H1 (cell line): ENCODE data around the gene ATP11A. TPM values are rescaled to one million over a fixed set of nuclear protein-coding genes. Genes with fewer than 3 reads are reported as not detected.

ENCODE experiments used
- CTCF ChIA-PET: fragments of 300-600 bp; sonication (Branson Sonifier 250); formaldehyde crosslinking; loops from one replicate; lab custom pipeline; 2021; ENCODE audit not compliant: partially characterized antibody; lab: Charles Lee
- POLR2A ChIA-PET: fragments of 300-600 bp; sonication (Branson Sonifier 250); formaldehyde crosslinking; loops from one replicate; lab custom pipeline; 2021; ENCODE audit warnings: inconsistent platforms; ENCODE audit not compliant: partially characterized antibody; lab: Charles Lee
- DNase-seq, 2 experiments: peaks; one replicate each; pipeline versions ENCODE4 v3.0.0 to v3.0.0-alpha.2; 2010 to 2022; ENCODE audit warnings: low spot score in 2 of 2, low read depth in 1 of 2, mixed read lengths in 1 of 2
- FAIRE-seq: peaks from 2 replicates; lab custom pipeline; 2011; peaks lifted over from hg19 to GRCh38; lab: Jason Lieb, UNC
- H2AFZ ChIP-seq: 2 replicates; pipeline ENCODE4 v1.8.1; 2012; ENCODE audit warnings: low read length, inconsistent platforms
- H2AK5ac ChIP-seq: 2 replicates; pipeline ENCODE4 v1.6.1; 2013; ENCODE audit warnings: low read depth, low read length
- H2BK120ac ChIP-seq: replicated peaks from 2 replicates; pipeline ENCODE3; 2013; ENCODE audit warnings: low read depth, low read length, inconsistent platforms
- H2BK12ac ChIP-seq: 2 replicates; pipeline ENCODE4 v1.6.1; 2013; ENCODE audit warnings: low read depth, low read length
- H2BK15ac ChIP-seq: 2 replicates; pipeline ENCODE4 v1.6.1; 2013; ENCODE audit warnings: low read length
- H2BK20ac ChIP-seq: 2 replicates; pipeline ENCODE4 v1.6.1; 2013; ENCODE audit warnings: low read length
- H2BK5ac ChIP-seq: 2 replicates; pipeline ENCODE4 v1.6.1; 2013; ENCODE audit warnings: low read depth, low read length
- H3K14ac ChIP-seq: 2 replicates; pipeline ENCODE4 v1.6.1; 2013; ENCODE audit warnings: inconsistent platforms; ENCODE audit not compliant: insufficient read length
- H3K18ac ChIP-seq: 2 replicates; pipeline ENCODE4 v1.6.1; 2013; ENCODE audit warnings: low read length; ENCODE audit errors: extremely low read depth
- H3K23ac ChIP-seq: 2 replicates; pipeline ENCODE4 v1.6.1; 2013; ENCODE audit warnings: inconsistent platforms; ENCODE audit not compliant: insufficient read length
- H3K23me2 ChIP-seq: 2 replicates; pipeline ENCODE4 v1.6.1; 2013; ENCODE audit warnings: low read depth, low read length
- H3K27ac ChIP-seq: 2 replicates; pipeline ENCODE4 v1.6.1; 2011; ENCODE audit warnings: low read depth, low read length, inconsistent platforms
- H3K27me3 ChIP-seq, 4 experiments: replicated peaks in 1 of 4; 1 replicate in 1 of 4; 2 replicates in 3 of 4; pipeline versions ENCODE4 v1.6.1 to v1.8.1; 2011 to 2013; ENCODE audit warnings: low read length in 3 of 4, mild to moderate bottlenecking in 3 of 4, inconsistent platforms in 2 of 4, mixed read lengths in 2 of 4, moderate library complexity in 1 of 4; ENCODE audit not compliant: control insufficient read depth in 3 of 4, insufficient read depth in 3 of 4; ENCODE audit errors: extremely low read depth in 1 of 4
- H3K36me3 ChIP-seq, 4 experiments: 2 replicates each; pipeline versions ENCODE4 v1.6.1 to v1.8.1; 2011 to 2013; ENCODE audit warnings: mild to moderate bottlenecking in 4 of 4, low read length in 3 of 4, moderate library complexity in 2 of 4, control low read depth in 1 of 4, inconsistent platforms in 1 of 4; ENCODE audit not compliant: insufficient read depth in 4 of 4, control insufficient read depth in 2 of 4
- H3K4ac ChIP-seq: replicated peaks from 2 replicates; pipeline ENCODE3; 2013; ENCODE audit warnings: low read length, low read depth, mixed read lengths, inconsistent platforms; ENCODE audit not compliant: insufficient read length
- H3K4me1 ChIP-seq, 4 experiments: replicated peaks in 1 of 4; 1 replicate in 1 of 4; 2 replicates in 3 of 4; pipeline versions ENCODE4 v1.6.1 to v1.8.1; 2011 to 2013; ENCODE audit warnings: low read length in 3 of 4, inconsistent platforms in 2 of 4, mixed read lengths in 1 of 4; ENCODE audit not compliant: insufficient read depth in 4 of 4, control insufficient read depth in 3 of 4
- H3K4me2 ChIP-seq, 2 experiments: 2 replicates each; pipeline versions ENCODE4 v1.6.1 to v1.8.1; 2011 to 2013; ENCODE audit warnings: low read depth in 2 of 2, low read length in 2 of 2, control low read depth in 1 of 2, inconsistent platforms in 1 of 2, mild to moderate bottlenecking in 1 of 2; ENCODE audit not compliant: insufficient read depth in 1 of 2
- H3K4me3 ChIP-seq, 4 experiments: fragments of 200-600, 300-600 bp in 1 of 4; sonication (generic), shearing (Covaris generic), sonication (Bioruptor Twin) in 1 of 4; 2 replicates each; pipeline versions ENCODE4 v1.5.1 to v1.8.1; 2011 to 2016; ENCODE audit warnings: low read length in 4 of 4, low read depth in 3 of 4, control low read depth in 2 of 4, inconsistent platforms in 2 of 4, mild to moderate bottlenecking in 2 of 4, mixed read lengths in 1 of 4, moderate library complexity in 1 of 4; ENCODE audit not compliant: insufficient read depth in 2 of 4; ENCODE audit errors: extremely low read depth in 1 of 4
- H3K56ac ChIP-seq: replicated peaks from 2 replicates; pipeline ENCODE3; 2013; ENCODE audit warnings: low read depth, mild to moderate bottlenecking, mixed read lengths, low read length, inconsistent platforms; ENCODE audit not compliant: insufficient read length
- H3K79me1 ChIP-seq: 2 replicates; pipeline ENCODE4 v1.6.1; 2013; ENCODE audit warnings: low read depth, low read length, control low read depth
- H3K79me2 ChIP-seq, 2 experiments: 2 replicates each; pipeline versions ENCODE4 v1.6.1 to v1.8.1; 2012 to 2013; ENCODE audit warnings: low read length in 2 of 2, mild to moderate bottlenecking in 2 of 2, inconsistent platforms in 1 of 2; ENCODE audit not compliant: insufficient read depth in 2 of 2, control insufficient read depth in 1 of 2
- H3K9ac ChIP-seq, 4 experiments: replicated peaks in 1 of 4; 1 replicate in 1 of 4; 2 replicates in 3 of 4; pipeline versions ENCODE4 v1.6.1 to v1.8.1; 2011 to 2013; ENCODE audit warnings: low read depth in 3 of 4, low read length in 3 of 4, control low read depth in 2 of 4, mild to moderate bottlenecking in 2 of 4, moderate library complexity in 2 of 4, inconsistent platforms in 1 of 4; ENCODE audit errors: extremely low read depth in 1 of 4
- H3K9me3 ChIP-seq, 2 experiments: 2 replicates each; pipeline versions ENCODE4 v1.6.1 to v1.8.1; 2012 to 2013; ENCODE audit warnings: mild to moderate bottlenecking in 2 of 2, moderate library complexity in 2 of 2, control low read depth in 1 of 2, inconsistent platforms in 1 of 2, low read depth in 1 of 2, low read length in 1 of 2, mixed read lengths in 1 of 2; ENCODE audit not compliant: insufficient read depth in 2 of 2
- H4K20me1 ChIP-seq, 2 experiments: replicated peaks in 1 of 2; 2 replicates each; pipeline versions ENCODE3 to v1.8.1; 2011 to 2013; ENCODE audit warnings: inconsistent platforms in 2 of 2, low read length in 2 of 2, mild to moderate bottlenecking in 1 of 2; ENCODE audit not compliant: insufficient read depth in 2 of 2, control insufficient read depth in 1 of 2
- H4K5ac ChIP-seq: 2 replicates; pipeline ENCODE4 v1.6.1; 2013; ENCODE audit warnings: low read length, low read depth, mixed read lengths, inconsistent platforms; ENCODE audit not compliant: insufficient read length
- H4K8ac ChIP-seq: 2 replicates; pipeline ENCODE4 v1.8.0; 2013; ENCODE audit warnings: mild to moderate bottlenecking, moderate library complexity, low read length, inconsistent platforms; ENCODE audit not compliant: insufficient read depth; ENCODE audit errors: extremely low read depth
- H4K91ac ChIP-seq: replicated peaks from 2 replicates; pipeline ENCODE3; 2013; ENCODE audit warnings: low read length, mixed read lengths, inconsistent platforms; ENCODE audit not compliant: insufficient read length
- ASH2L ChIP-seq: fragments of 200-600, 300-600 bp; sonication (generic); IDR thresholded peaks from one replicate; pipeline ENCODE4 v1.7.1; 2017; ENCODE audit warnings: low read length
- CEBPB ChIP-seq: IDR thresholded peaks from 2 replicates; pipeline ENCODE4 v1.6.1; 2012; ENCODE audit warnings: low read depth, low read length
- CREB1 ChIP-seq: IDR thresholded peaks from 2 replicates; pipeline ENCODE4 v1.6.1; 2012; ENCODE audit warnings: inconsistent platforms
- CTBP2 ChIP-seq: IDR thresholded peaks from 2 replicates; pipeline ENCODE4 v1.7.0; 2011; ENCODE audit warnings: borderline replicate concordance, mild to moderate bottlenecking, moderate library complexity, mixed read lengths, low read length; ENCODE audit not compliant: insufficient read depth, insufficient read length
- EGR1 ChIP-seq: IDR thresholded peaks from 2 replicates; pipeline ENCODE4 v1.6.1; 2011; ENCODE audit warnings: low read depth, low read length, borderline replicate concordance
- GABPA ChIP-seq: IDR thresholded peaks from 2 replicates; pipeline ENCODE4 v1.6.1; 2011; ENCODE audit warnings: mild to moderate bottlenecking, low read length, moderate library complexity, borderline replicate concordance; ENCODE audit not compliant: insufficient read depth
- HDAC6 ChIP-seq: IDR thresholded peaks from one replicate; pipeline ENCODE4 v1.7.1; 2012; ENCODE audit warnings: low read depth, mild to moderate bottlenecking, inconsistent platforms, low read length, moderate library complexity
- JUND ChIP-seq: IDR thresholded peaks from 2 replicates; pipeline ENCODE4 v1.6.1; 2011; ENCODE audit warnings: mild to moderate bottlenecking, improper control_type of control experiment, low read length
- POLR2A ChIP-seq, 2 experiments: IDR thresholded peaks; 1 replicate in 1 of 2; 2 replicates in 1 of 2; pipeline ENCODE4 v1.6.1; 2011; ENCODE audit warnings: low read depth in 2 of 2, low read length in 2 of 2, mild to moderate bottlenecking in 2 of 2; ENCODE audit errors: control extremely low read depth in 1 of 2
- POU5F1 ChIP-seq: IDR thresholded peaks from 2 replicates; pipeline ENCODE4 v1.6.1; 2011; ENCODE audit warnings: low read depth, mild to moderate bottlenecking, low read length, moderate library complexity
- SP4 ChIP-seq: IDR thresholded peaks from 2 replicates; pipeline ENCODE4 v1.6.1; 2012; ENCODE audit warnings: low read length, inconsistent platforms
- TAF1 ChIP-seq: IDR thresholded peaks from 2 replicates; pipeline ENCODE4 v1.6.1; 2011; ENCODE audit warnings: mild to moderate bottlenecking, low read depth, low read length
- WGBS, 2 experiments: shearing (Covaris generic) in 1 of 2; methylation state at CpG; one replicate each; pipeline versions ENCODE4 v1.1.6 to v1.1.7; 2013 to 2015; ENCODE audit warnings: low lambda C conversion rate in 2 of 2, mixed read lengths in 2 of 2, inconsistent platforms in 1 of 2, low coverage in 1 of 2, missing lambda C conversion rate in 1 of 2; ENCODE audit not compliant: insufficient replicate concordance in 2 of 2, insufficient coverage in 1 of 2, insufficient read length in 1 of 2; ENCODE audit errors: extremely low coverage in 1 of 2, missing lambda C conversion rate in 1 of 2; 5-methylcytosine and 5-hydroxymethylcytosine counted together
- polyA plus RNA-seq, 7 experiments: library from polyadenylated mRNA; depleted of rRNA in 3 of 7; stranded (reverse) in 5 of 7; unstranded in 2 of 7; fragments of >200 nt in 5 of 7; fragments of 200-250 nt in 2 of 7; gene quantifications; 1 replicate in 5 of 7; 2 replicates in 1 of 7; 4 replicates in 1 of 7; pipeline versions ENCODE4 v1.2.1 to v1.2.3, GENCODE V29; 2011 to 2013; ENCODE audit warnings: missing spikeins in 2 of 7, mixed read lengths in 2 of 7
- total RNA-seq: library from RNA; stranded (reverse); fragmentation: NEBNext Ultra II Directional; extraction: Animal tissue kit (Norgen Biotek cat#: 25700); gene quantifications from 2 replicates; pipeline ENCODE4 v1.2.1, GENCODE V29; 2021

The ATP11A gene
- total and polyA plus RNA-seq, 2 of the 8 experiments (the other 6 are each of a cell fraction or from before 2014, with no cell fraction given), result 28.8 to 72.9 TPM

DNA sequence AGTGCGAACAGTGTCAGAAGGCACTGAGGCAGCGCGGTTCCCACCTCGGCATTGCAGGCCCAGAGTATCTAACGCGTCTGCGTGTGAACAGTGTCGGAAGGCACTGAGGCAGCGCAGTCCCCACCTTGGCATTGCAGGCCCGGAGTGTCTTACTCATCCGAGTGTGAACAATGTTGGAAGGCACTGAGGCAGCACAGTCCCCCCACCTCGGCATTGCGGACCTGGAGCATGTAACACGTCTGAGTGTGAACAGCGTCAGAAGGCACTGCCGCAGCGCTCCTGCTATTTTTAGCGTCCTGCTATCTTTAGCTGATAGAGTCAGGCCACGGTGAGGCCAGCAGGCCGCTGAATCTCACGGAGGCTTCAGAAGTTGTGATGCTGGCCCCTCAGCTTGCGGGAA lies 39.6 kb downstream of the ATP11A start:
- DNase-seq, result no peak
- Histone ChIP-seq H3K4me1 (peaks cover 3 to 45% (median 23%) of the 10 kb centered on the region in 4 experiments), H2AFZ (no peak overlapping the region), H3K18ac (peak overlapping the region; percentile 62; the same call in 1 of the 2 replicates), H4K91ac (peak overlapping the region; percentile 63), H2BK20ac (peak overlapping the region; percentile 25; the same call in 1 of the 2 replicates), H4K8ac (no peak overlapping the region), H2BK120ac (no peak overlapping the region), H4K5ac (peak overlapping the region; percentile 13), H3K79me2 (peaks cover 0 to 74% of the 10 kb centered on the region in 2 experiments; a peak in 2 of 4 replicates), H2BK12ac (peak overlapping the region; percentile 95), H2BK15ac (peak overlapping the region; percentile 98), H3K14ac (no peak overlapping the region), H3K4me2 (no peak overlapping the region), H3K23me2 (no peaks in the 10 kb centered on the region), H3K27ac (0 out of 2 replicates have a peak overlapping the region, but pooled peaks have one; percentile 23), H2BK5ac (peak overlapping the region; percentile 72), H3K79me1 (peaks cover 20% of the 10 kb centered on the region), H3K4ac (peak overlapping the region; percentile 24), H3K4me3 (no peak overlapping the region)
- ChIA-PET POLR2A (interaction anchor here (0.7 kb wide), 1 partner anchor 13 kb away, joined by 3 read pairs; no protein-coding TSS in a partner anchor), CTCF (no interaction called here)
- no peak for FAIRE-seq
- no peak for TF ChIP-seq CTBP2
- TF ChIP-seq EGR1, result no peak
- no peak for TF ChIP-seq HDAC6
- no peak for TF ChIP-seq ASH2L
- TF ChIP-seq CEBPB, result no peak
- TF ChIP-seq JUND, result no peak
- no peak for TF ChIP-seq SP4
- TF ChIP-seq TAF1, result no peak
- no peak for TF ChIP-seq GABPA
- TF ChIP-seq CREB1, result no peak
- TF ChIP-seq POU5F1, result no peak
- no peak for TF ChIP-seq POLR2A (IDR thresholded peaks at IDR 0.05; ENCODE audit: control extremely low read depth in 1 of 2, low read depth in 2 of 2, low read length in 2 of 2)
- TF ChIP-seq, all 59 proteins: peak for 0
- WGBS, 2 experiments, result 93% methylated on average over 21 of the region's 22 CpGs; no CpG with 5 or more reads in 1 of the 2 experiments
- H3K56ac ChIP-seq, result no peak overlapping the region
- no peaks in the 10 kb centered on the region for H4K20me1 ChIP-seq
- no peak overlapping the region for H3K23ac ChIP-seq
- H2AK5ac ChIP-seq, result peak overlapping the region; percentile 96; the same call in 1 of the 2 replicates
- H3K9ac ChIP-seq, result peak overlapping the region in 1 of 4 experiments; percentile 38; a peak in 1 of 7 replicates
- no peaks in the 10 kb centered on the region for H3K36me3 ChIP-seq
- no peaks in the 10 kb centered on the region for H3K27me3 ChIP-seq
- H3K9me3 ChIP-seq, result no peaks in the 10 kb centered on the region
